GM21423 (cell line): ENCODE measurements around the gene SLC25A47.
"Not testable (repeated sequence)": the region's sequence is repeated elsewhere in the genome, so short reads cannot be mapped to it uniquely, and the experiment has no call there.

Experiments used
- ATAC-seq: cut with Tn5 transposase; IDR thresholded peaks from one replicate; pipeline ENCODE4 v1.9.1; 2021; ENCODE audit warnings: mild to moderate bottlenecking, moderate library complexity; ENCODE audit not compliant: unreplicated experiment

The SLC25A47 gene

GRCh38 chr14:100342826-100343225, 19.7 kb downstream of the SLC25A47 start:
- not testable (repeated sequence) for ATAC-seq

GRCh38 chr14:100344657-100345056, 21.5 kb downstream of the SLC25A47 start:
- ATAC-seq = not testable (repeated sequence)

- no peak for ATAC-seq
Observed at GRCh38 chr14:100345711-100346110, 22.6 kb downstream of the SLC25A47 start.

GRCh38 chr14:100346306-100347091, 23.4 kb downstream of the SLC25A47 start:
- ATAC-seq = no peak

GRCh38 chr14:100348253-100348729, 25.2 kb downstream of the SLC25A47 start:
- ATAC-seq = no peak

GRCh38 chr14:100348784-100349685, 25.9 kb downstream of the SLC25A47 start:
- no peak for ATAC-seq

- ATAC-seq = no peak
Observed at GRCh38 chr14:100350276-100350926, 27.3 kb downstream of the SLC25A47 start.

- ATAC-seq = no peak
Observed at GRCh38 chr14:100350986-100351385, 27.8 kb downstream of the SLC25A47 start.

GRCh38 chr14:100358396-100358795, 35.3 kb downstream of the SLC25A47 start:
- ATAC-seq = no peak

- ATAC-seq = no peak
Observed at GRCh38 chr14:100359111-100359510, 36.0 kb downstream of the SLC25A47 start.

GRCh38 chr14:100359881-100360280, 36.7 kb downstream of the SLC25A47 start:
- ATAC-seq = no peak

GRCh38 chr14:100361626-100362025, 38.5 kb downstream of the SLC25A47 start:
- no peak for ATAC-seq

GRCh38 chr14:100362311-100362927, 39.3 kb downstream of the SLC25A47 start:
- no peak for ATAC-seq

GRCh38 chr14:100363053-100363452, 39.9 kb downstream of the SLC25A47 start:
- no peak for ATAC-seq

GRCh38 chr14:100364403-100364802, 41.3 kb downstream of the SLC25A47 start:
- no peak for ATAC-seq

GRCh38 chr14:100365741-100366140, 42.6 kb downstream of the SLC25A47 start:
- no peak for ATAC-seq

GRCh38 chr14:100369019-100369418, 45.9 kb downstream of the SLC25A47 start:
- no peak for ATAC-seq

- ATAC-seq = no peak
Observed at GRCh38 chr14:100370003-100370402, 46.9 kb downstream of the SLC25A47 start.

GRCh38 chr14:100371773-100372172, 48.6 kb downstream of the SLC25A47 start:
- ATAC-seq = no peak

GRCh38 chr14:100372357-100373048, 49.4 kb downstream of the SLC25A47 start:
- ATAC-seq = no peak
